Immature natural killer cell (primary cell): Measurements from ENCODE around the gene ACTL8. TPM values are rescaled to one million over a fixed set of nuclear protein-coding genes. Genes with fewer than 3 reads are reported as not detected.

Source experiments
- DNase-seq, 3 donors: peaks; one replicate each; pipeline ENCODE4 v3.0.0; 2022; ENCODE audit warnings: mixed read lengths in 1 of 3
- H3K27ac Mint-ChIP-seq, 6 donors: one replicate each; pipeline ENCODE4 v1.8.0; 2020; ENCODE audit warnings: mixed read lengths in 6 of 6, mild to moderate bottlenecking in 5 of 6, inconsistent platforms in 4 of 6, moderate library complexity in 3 of 6
- H3K27me3 Mint-ChIP-seq, 3 donors: one replicate each; pipeline ENCODE4 v1.8.0; 2020 to 2021; ENCODE audit warnings: low read depth in 3 of 3, mild to moderate bottlenecking in 3 of 3, mixed read lengths in 3 of 3, moderate library complexity in 3 of 3, inconsistent platforms in 1 of 3
- H3K36me3 Mint-ChIP-seq, 3 donors: one replicate each; pipeline ENCODE4 v1.8.0; 2020; ENCODE audit warnings: mixed read lengths in 3 of 3, inconsistent platforms in 2 of 3, mild to moderate bottlenecking in 2 of 3
- H3K4me1 Mint-ChIP-seq, 2 donors: one replicate each; pipeline ENCODE4 v1.8.0; 2020; ENCODE audit warnings: inconsistent platforms in 2 of 2, mild to moderate bottlenecking in 2 of 2, mixed read lengths in 2 of 2, moderate library complexity in 1 of 2
- H3K4me3 Mint-ChIP-seq, 5 donors: one replicate each; pipeline ENCODE4 v1.8.0; 2020; ENCODE audit warnings: mild to moderate bottlenecking in 5 of 5, mixed read lengths in 5 of 5, inconsistent platforms in 3 of 5, moderate library complexity in 3 of 5
- H3K9me3 Mint-ChIP-seq, 6 donors: one replicate each; pipeline ENCODE4 v1.8.0; 2020; ENCODE audit warnings: mild to moderate bottlenecking in 6 of 6, mixed read lengths in 6 of 6, inconsistent platforms in 4 of 6, moderate library complexity in 3 of 6
- polyA plus RNA-seq, 3 donors: library from polyadenylated mRNA; unstranded; fragments of 300-500 nt; fragmentation: Illumina TruSeq; gene quantifications; one replicate each; pipeline ENCODE4 v1.2.3, GENCODE V29; 2021

ACTL8 gene
- polyA plus RNA-seq, 3 donors from 2014 or later: not detected

DNA sequence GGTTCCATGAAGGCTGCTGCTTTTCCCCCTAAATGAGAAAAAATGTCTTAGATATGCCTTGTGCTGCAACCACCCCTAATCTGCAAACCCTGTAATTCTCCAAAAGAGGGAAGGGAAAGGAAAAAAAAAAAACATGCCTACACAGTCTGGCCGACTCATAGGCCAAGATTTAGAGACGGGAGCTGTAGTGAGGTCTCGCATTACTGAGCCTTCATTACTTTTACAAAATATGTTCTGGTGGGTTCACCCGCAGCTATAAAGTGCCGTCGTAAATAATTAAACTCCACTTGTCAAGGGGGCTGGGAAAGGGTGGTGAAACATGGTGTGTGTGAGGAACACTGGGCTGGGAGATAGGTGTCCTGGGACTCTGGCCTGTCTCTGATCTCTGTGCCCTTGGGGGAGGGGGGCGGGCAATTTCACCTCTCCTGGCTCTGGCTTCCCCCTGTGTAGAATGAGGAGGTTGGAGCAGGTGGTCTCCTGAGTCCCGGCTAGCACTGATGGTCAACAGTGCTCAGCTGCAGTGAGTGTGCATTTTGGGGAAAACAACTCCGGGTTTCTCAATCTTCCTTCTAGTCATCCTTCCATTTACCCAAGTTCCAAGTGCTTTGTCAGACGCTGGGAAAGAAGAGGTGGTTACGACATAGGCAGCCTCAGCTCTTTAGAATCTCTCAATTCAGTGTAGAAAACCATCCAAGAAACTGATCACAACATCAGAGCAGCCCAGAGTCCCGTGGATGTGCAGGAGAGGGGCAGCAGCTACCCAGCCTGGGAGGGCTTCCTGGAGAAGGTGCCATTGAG lies 82.3 kb downstream of the ACTL8 start:
- no peaks in the 10 kb centered on the region for H3K36me3 Mint-ChIP-seq
- peaks cover 0 to 7% (median 5%) of the 10 kb centered on the region in 3 donors for H3K27me3 Mint-ChIP-seq
- H3K4me1 Mint-ChIP-seq: no peaks in the 10 kb centered on the region
- no peak overlapping the region for H3K27ac Mint-ChIP-seq
- no peaks in the 10 kb centered on the region for H3K9me3 Mint-ChIP-seq
- no peak overlapping the region for H3K4me3 Mint-ChIP-seq
- DNase-seq: no peak

DNA sequence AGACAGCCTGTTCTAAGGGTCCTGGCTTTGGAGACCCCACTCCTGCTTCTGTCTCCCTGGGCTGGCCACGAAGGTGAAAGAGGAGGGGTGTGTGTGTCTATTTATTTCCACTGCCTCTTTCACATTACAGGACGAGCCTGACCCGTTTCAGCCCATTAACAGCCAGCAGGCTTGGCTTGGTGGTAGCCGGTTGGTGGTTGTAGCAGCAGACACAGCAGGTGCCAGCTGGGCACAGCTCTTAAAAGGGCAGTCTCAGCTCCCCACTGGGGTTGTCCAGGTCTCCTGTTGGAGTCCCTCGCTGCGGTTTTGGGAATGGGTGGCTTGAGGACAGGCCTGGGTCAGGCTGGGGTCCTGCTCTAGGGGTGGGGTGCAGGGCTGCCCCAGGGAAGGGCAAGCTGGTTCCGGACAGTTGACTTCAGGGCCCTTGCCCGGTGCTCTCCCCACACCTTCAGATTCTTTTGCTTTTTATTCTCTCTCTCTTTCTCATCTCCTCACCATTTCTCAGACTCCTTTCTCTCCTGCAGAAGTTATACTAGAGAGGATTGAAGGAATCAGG lies 84.6 kb downstream of the ACTL8 start:
- Mint-ChIP-seq H3K36me3 (no peaks in the 10 kb centered on the region), H3K4me3 (no peak overlapping the region)

DNA sequence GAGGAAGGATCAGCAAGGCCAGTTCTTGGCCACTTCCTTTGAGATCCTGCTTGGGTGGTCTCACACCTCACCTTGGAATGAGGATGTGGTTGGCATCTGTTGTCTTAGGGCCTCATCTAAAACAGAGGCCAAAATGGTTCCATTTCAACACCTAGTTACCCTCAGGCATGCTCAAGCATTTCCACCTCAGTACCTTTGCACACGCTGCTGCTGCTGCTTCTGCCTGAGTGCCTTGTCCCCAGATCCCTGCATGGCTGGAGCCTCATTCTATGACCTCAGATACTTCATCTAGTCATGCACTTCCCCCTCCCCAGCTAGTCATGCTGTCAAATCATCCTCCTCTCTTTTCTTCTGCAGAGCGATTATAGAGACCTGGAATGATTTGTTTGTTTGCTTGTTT lies 86.8 kb downstream of the ACTL8 start:
- no peaks in the 10 kb centered on the region for H3K9me3 Mint-ChIP-seq
- DNase-seq: no peak
- H3K4me3 Mint-ChIP-seq: no peak overlapping the region
- no peaks in the 10 kb centered on the region for H3K36me3 Mint-ChIP-seq
- peaks cover 2 to 6% (median 3%) of the 10 kb centered on the region in 3 donors for H3K27me3 Mint-ChIP-seq
- H3K27ac Mint-ChIP-seq: no peak overlapping the region
- no peaks in the 10 kb centered on the region for H3K4me1 Mint-ChIP-seq

More for the DNA sequence above, 84.6 kb downstream of the ACTL8 start:
- Mint-ChIP-seq H3K27ac (no peak overlapping the region), H3K9me3 (no peaks in the 10 kb centered on the region), H3K27me3 (peaks cover 0 to 7% (median 2%) of the 10 kb centered on the region in 3 donors), H3K4me1 (no peaks in the 10 kb centered on the region)
- DNase-seq: no peak

DNA sequence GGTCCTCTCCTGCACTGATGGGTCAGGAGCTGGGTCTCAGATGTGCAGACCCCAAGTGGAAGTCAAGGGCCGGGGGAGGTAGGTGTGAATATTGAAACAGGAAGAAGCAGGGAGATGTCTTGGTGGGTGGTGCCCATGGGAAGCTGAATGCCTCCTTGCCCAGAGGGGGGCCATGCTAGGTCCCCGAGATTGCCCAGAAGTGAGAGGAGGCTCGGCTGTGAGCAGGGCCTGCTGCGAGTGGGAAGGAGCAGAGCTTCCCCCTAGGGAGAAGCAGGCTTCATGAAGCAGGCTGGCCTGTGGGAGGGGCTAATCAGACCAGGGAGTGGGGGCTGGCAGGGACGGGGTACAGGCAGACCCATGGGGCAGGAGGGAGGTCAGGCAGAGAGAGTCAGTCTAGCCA lies 87.6 kb downstream of the ACTL8 start:
- no peak overlapping the region for H3K27ac Mint-ChIP-seq
- peaks cover 2 to 7% (median 3%) of the 10 kb centered on the region in 3 donors for H3K27me3 Mint-ChIP-seq
- H3K36me3 Mint-ChIP-seq: no peaks in the 10 kb centered on the region
- peaks cover 0 to under 1% (median 0%) of the 10 kb centered on the region in 6 donors for H3K9me3 Mint-ChIP-seq
- no peak overlapping the region for H3K4me3 Mint-ChIP-seq
- DNase-seq: no peak
- H3K4me1 Mint-ChIP-seq: no peaks in the 10 kb centered on the region

DNA sequence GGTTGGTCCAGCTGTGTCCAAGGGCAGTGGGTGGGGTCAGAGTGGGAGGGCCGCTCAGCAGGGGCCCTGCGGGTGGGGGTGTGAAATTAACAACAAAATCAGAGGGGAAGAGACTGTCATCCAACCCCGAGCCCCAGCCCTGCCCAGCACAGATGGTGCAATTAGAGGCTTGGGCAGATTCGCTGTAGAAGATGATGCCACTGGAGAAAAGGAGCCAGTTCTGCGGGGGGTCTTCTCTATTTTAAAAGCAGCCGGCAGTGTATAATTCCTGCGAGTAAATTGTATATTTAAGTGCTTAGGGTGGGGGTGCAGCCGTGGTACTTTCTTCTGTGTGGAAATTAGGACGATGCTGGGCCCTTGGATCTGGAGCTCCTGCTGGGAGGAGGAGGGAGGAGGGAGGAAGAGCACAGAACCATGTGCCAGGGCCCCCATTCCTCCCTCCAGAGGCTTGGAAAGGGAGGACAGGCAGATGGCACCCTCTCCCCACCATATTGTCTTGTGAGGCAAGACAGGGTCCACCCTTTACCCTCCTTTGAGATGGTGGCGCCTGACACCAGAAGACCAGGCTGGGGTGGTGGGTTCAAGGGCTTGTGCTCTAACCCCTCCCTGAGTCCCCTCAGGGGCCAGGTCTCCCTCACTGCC lies 89.2 kb downstream of the ACTL8 start:
- Mint-ChIP-seq H3K36me3 (no peaks in the 10 kb centered on the region), H3K27ac (no peak overlapping the region)

DNA sequence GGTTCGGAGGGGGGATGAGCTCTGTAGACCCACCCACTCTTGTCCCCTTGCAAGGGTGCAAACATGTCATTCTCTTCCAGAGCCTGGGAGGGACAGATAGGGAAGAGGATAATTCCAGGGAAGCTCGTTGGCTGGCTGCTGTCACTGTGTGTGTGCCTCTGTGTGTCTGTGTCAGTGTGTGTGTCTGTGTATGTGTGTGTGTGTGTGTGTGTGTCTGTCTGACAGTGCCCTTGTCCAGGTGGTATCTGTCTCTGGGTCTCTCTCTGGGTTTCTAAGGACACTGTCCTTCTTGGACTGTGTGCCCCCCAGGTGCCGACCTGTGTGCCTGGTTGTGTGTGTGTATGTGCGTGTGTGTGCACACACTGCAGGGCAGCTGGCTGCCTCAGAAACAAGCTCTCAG lies 90.5 kb downstream of the ACTL8 start:
- no peak for DNase-seq
- H3K36me3 Mint-ChIP-seq: no peaks in the 10 kb centered on the region
- peaks cover 2 to 7% (median 5%) of the 10 kb centered on the region in 3 donors for H3K27me3 Mint-ChIP-seq
- H3K27ac Mint-ChIP-seq: peak overlapping the region in 1 of 6 donors; percentile 10
- H3K4me3 Mint-ChIP-seq: no peak overlapping the region
- no peaks in the 10 kb centered on the region for H3K4me1 Mint-ChIP-seq
- peaks cover 0 to 1% (median 0%) of the 10 kb centered on the region in 6 donors for H3K9me3 Mint-ChIP-seq

More for the DNA sequence above, 89.2 kb downstream of the ACTL8 start:
- Mint-ChIP-seq H3K4me3 (no peak overlapping the region), H3K27me3 (peaks cover 2 to 8% (median 3%) of the 10 kb centered on the region in 3 donors), H3K9me3 (peaks cover 0 to 1% (median 0%) of the 10 kb centered on the region in 6 donors), H3K4me1 (no peaks in the 10 kb centered on the region)
- no peak for DNase-seq

DNA sequence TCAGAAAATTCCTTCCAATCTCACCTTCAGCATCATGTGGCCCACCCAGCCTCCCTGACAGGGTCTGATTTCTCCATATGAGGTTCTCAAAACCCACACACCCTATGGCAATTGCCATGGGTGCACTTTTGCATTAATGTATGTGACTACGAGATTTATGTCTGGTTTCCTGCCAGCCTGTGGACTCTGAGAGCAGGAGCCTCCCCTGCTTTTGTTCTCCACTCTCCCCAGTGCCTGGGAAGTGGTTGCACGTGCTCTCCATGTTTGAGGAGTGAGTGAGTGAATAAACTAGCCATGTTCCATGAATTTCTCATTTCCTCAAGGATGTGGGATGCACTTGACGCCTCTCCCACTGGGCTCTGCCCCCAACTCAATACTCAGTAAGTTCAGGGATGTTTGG lies 91.2 kb downstream of the ACTL8 start:
- Mint-ChIP-seq H3K27ac (no peak overlapping the region), H3K36me3 (no peaks in the 10 kb centered on the region), H3K9me3 (peaks cover 0 to 1% (median 0%) of the 10 kb centered on the region in 6 donors), H3K4me1 (no peaks in the 10 kb centered on the region), H3K27me3 (peaks cover 2 to 7% (median 5%) of the 10 kb centered on the region in 3 donors), H3K4me3 (no peak overlapping the region)
- no peak for DNase-seq

DNA sequence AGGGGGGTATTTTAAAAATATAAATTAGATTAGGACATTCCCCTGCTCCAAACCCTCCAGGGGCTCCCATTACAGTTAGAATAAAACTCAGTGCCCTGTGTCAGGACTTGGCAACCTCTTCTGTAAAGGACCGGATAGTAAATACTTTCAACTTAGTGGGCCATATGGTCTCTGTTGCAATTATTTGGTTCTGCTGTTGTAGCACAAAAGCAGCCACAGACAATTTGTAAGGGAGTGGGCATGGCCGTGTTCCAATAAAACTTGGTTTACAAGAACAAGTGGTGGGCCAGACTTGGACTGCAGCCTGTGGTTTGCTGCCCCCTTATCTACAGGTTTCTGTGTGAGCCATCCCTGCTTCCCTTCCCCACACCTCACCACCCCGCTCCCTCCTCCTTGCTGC lies 92.0 kb downstream of the ACTL8 start:
- no peak for DNase-seq
- H3K4me3 Mint-ChIP-seq: no peak overlapping the region
- peaks cover 0 to 1% (median 0%) of the 10 kb centered on the region in 6 donors for H3K9me3 Mint-ChIP-seq
- H3K27me3 Mint-ChIP-seq: peaks cover 2 to 7% (median 5%) of the 10 kb centered on the region in 3 donors
- H3K27ac Mint-ChIP-seq: no peak overlapping the region
- H3K4me1 Mint-ChIP-seq: no peaks in the 10 kb centered on the region
- no peaks in the 10 kb centered on the region for H3K36me3 Mint-ChIP-seq

DNA sequence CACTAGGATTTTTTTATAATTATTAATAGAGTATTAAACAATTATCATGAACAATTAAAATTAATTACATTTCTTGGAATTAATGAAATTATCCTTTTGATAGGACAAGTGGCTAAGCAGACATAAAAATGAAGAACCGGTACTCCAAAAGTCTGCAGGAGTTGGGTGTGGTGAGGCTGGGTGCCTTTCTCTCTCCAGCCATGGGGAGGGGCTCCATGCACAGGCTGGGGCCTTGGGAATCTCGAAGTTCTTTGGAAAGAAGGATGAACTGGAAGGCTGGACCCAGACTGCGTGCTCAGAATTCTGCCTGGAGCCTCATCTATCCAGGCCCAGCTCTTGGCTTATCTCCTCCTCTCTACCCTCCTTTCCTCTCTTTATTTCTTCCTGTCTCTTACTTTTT lies 94.1 kb downstream of the ACTL8 start:
- no peak for DNase-seq
- H3K36me3 Mint-ChIP-seq: no peaks in the 10 kb centered on the region
- no peak overlapping the region for H3K27ac Mint-ChIP-seq
- peaks cover 0 to 1% (median 0%) of the 10 kb centered on the region in 6 donors for H3K9me3 Mint-ChIP-seq
- H3K4me1 Mint-ChIP-seq: no peaks in the 10 kb centered on the region
- H3K27me3 Mint-ChIP-seq: peaks cover 0 to 9% (median 7%) of the 10 kb centered on the region in 3 donors
- H3K4me3 Mint-ChIP-seq: no peak overlapping the region

DNA sequence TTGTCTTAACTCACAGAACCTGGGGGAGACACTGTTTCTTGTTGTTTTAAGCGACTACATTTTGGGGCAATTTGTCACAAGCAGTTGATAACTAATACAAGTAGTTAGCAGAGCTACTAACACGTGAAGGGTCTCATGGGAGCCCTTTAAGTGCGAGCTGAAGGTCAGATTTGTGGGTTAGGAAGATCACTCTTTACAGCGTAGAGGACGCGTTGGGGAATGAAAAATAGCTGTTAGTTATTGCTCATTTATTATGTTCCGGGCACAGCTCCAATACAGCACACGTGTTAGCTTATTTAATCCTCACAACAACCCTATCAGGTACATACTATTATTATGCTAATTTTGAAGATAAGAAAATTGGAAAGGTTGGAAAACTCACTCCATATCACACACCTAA lies 95.9 kb downstream of the ACTL8 start:
- Mint-ChIP-seq H3K27ac (no peak overlapping the region), H3K4me3 (no peak overlapping the region), H3K9me3 (peaks cover 0 to 1% (median 0%) of the 10 kb centered on the region in 6 donors), H3K36me3 (no peaks in the 10 kb centered on the region), H3K4me1 (no peaks in the 10 kb centered on the region), H3K27me3 (peaks cover 0 to 9% (median 3%) of the 10 kb centered on the region in 3 donors)
- DNase-seq: no peak

DNA sequence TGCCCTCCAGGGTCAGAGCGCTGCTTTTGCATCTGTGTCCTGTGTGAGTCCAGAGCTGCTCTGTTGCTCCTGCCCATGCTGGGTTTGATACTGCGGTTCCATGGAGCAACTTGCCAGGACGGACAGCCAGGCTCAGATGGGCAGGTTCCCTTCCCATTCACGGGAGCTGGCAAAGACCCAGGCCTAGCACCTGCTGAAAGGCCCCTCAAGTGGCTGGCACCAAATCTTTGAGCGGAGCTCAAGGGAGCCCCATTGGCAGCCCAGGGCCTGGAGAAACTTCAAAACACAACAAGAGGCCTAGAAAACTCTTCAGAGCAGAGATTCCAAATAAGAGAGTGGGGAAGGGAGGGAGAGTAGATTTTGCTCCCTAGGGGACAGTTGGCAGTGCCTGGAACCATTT lies 97.2 kb downstream of the ACTL8 start:
- DNase-seq: no peak
- H3K36me3 Mint-ChIP-seq: no peaks in the 10 kb centered on the region
- no peak overlapping the region for H3K4me3 Mint-ChIP-seq
- peaks cover 0 to 1% (median 0%) of the 10 kb centered on the region in 6 donors for H3K9me3 Mint-ChIP-seq
- peaks cover 0 to 6% (median 5%) of the 10 kb centered on the region in 3 donors for H3K27me3 Mint-ChIP-seq
- no peak overlapping the region for H3K27ac Mint-ChIP-seq
- no peaks in the 10 kb centered on the region for H3K4me1 Mint-ChIP-seq

DNA sequence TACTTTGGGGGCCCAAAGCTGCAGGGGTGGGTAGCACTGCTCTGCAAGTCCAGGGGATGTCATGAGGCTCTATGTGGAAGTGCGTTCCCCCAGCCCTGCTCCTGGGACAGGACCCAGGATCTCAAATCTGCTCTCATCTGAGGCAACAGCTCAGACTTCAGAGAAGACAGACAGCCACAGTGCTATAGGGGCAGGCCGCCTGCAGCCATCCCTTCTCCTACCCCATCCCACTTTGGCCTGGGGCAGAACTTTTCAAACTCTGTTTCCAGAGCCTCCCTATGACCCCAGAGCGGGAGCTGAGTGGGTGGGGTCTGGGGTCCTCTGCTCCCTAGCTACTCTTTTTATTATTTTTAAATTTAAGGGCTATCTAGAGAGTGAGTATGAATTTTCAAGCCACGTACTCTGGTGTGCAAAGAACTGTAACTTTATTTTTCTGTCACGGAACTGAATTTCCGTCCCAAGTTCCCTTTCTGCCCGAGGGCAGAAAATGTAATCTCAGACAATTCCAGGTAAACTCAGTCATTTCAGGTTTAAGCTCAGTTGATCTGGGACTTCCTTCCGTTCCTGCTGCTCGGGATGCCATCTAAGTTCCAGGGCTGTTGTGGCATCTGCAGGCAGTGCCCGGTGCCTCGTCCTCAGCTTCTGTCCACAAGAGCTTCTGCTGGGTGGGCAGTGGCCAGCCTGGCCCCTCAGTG lies 98.3 kb downstream of the ACTL8 start:
- Mint-ChIP-seq H3K27me3 (peaks cover 0 to 7% (median 4%) of the 10 kb centered on the region in 3 donors), H3K4me3 (no peak overlapping the region), H3K36me3 (no peaks in the 10 kb centered on the region), H3K4me1 (no peaks in the 10 kb centered on the region), H3K9me3 (no peaks in the 10 kb centered on the region), H3K27ac (no peak overlapping the region)
- no peak for DNase-seq

DNA sequence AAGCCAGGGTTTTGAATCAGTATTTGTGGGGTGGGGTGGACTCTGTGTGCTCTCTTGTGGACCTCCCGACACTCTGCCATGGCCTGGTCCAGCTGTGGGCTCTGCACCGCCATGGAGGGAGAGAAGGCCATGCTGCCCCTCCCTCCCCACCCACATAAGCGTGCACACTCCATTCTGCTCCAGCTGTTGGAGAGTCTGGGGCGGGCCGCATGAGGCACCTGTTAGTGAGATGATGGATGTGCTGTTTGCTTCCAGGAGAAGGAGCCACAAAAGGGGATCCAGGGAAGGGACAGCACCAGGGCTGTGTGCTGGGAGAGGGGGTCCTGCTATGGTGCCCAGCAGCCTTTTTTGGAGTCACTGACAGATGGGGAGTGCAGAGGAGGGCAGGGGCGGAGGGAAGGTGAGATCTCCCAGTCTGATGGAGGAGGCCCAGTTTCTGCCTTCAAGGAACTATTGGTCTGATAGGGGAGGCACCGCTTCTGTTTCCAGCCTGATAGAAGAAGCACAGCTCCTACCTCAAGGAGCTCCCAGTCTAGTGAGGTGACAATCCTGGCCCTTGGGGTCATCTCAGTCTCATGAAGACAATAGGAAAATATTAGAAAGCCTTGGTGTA lies 101.5 kb downstream of the ACTL8 start:
- Mint-ChIP-seq H3K4me1 (no peaks in the 10 kb centered on the region), H3K27ac (no peak overlapping the region), H3K27me3 (peaks cover 1 to 8% (median 8%) of the 10 kb centered on the region in 3 donors), H3K9me3 (peaks cover 0 to 1% (median 0%) of the 10 kb centered on the region in 6 donors), H3K4me3 (no peak overlapping the region), H3K36me3 (no peaks in the 10 kb centered on the region)
- no peak for DNase-seq
